Stomach (tissue), 4 donors: ENCODE data around the gene ITPRIPL2.

Experiments used
- CTCF ChIP-seq, 7 experiments: fragments of 450-650 bp in 4 of 7; fragments of 200-600 bp in 3 of 7; sonication (generic) in 3 of 7; IDR thresholded peaks; one replicate each; pipeline ENCODE4 v1.5.1; 2016 to 2019; ENCODE audit warnings: antibody characterized with exemption in 7 of 7, control low read depth in 2 of 7, mild to moderate bottlenecking in 1 of 7
- POLR2A ChIP-seq, 4 donors: fragments of 450-650 bp; IDR thresholded peaks; one replicate each; pipeline ENCODE4 v1.6.1; 2016; ENCODE audit warnings: antibody characterized with exemption in 4 of 4, control low read depth in 2 of 4, mild to moderate bottlenecking in 1 of 4, moderate library complexity in 1 of 4
- POLR2AphosphoS5 ChIP-seq, 3 donors: sonication (generic); formaldehyde crosslinking; IDR thresholded peaks; one replicate each; pipeline ENCODE4 v1.6.1; 2016; ENCODE audit warnings: antibody characterized with exemption in 3 of 3

GRCh38 chr16:19166500-19166899 lies 52.7 kb downstream of the ITPRIPL2 start:
- TF ChIP-seq CTCF (IDR thresholded peaks at IDR 0.05), result no peak
- TF ChIP-seq POLR2A (IDR thresholded peaks at IDR 0.05), result no peak
- no peak for TF ChIP-seq POLR2AphosphoS5 (IDR thresholded peaks at IDR 0.05)
